ENCODE data around the gene TBX21. TPM values are rescaled to one million over a fixed set of nuclear protein-coding genes. Genes with fewer than 3 reads are reported as not detected.

Gene TBX21
- total and polyA plus RNA-seq, 2 of the 4 experiments (the other 2 are of a cell fraction) = not detected

DNA sequence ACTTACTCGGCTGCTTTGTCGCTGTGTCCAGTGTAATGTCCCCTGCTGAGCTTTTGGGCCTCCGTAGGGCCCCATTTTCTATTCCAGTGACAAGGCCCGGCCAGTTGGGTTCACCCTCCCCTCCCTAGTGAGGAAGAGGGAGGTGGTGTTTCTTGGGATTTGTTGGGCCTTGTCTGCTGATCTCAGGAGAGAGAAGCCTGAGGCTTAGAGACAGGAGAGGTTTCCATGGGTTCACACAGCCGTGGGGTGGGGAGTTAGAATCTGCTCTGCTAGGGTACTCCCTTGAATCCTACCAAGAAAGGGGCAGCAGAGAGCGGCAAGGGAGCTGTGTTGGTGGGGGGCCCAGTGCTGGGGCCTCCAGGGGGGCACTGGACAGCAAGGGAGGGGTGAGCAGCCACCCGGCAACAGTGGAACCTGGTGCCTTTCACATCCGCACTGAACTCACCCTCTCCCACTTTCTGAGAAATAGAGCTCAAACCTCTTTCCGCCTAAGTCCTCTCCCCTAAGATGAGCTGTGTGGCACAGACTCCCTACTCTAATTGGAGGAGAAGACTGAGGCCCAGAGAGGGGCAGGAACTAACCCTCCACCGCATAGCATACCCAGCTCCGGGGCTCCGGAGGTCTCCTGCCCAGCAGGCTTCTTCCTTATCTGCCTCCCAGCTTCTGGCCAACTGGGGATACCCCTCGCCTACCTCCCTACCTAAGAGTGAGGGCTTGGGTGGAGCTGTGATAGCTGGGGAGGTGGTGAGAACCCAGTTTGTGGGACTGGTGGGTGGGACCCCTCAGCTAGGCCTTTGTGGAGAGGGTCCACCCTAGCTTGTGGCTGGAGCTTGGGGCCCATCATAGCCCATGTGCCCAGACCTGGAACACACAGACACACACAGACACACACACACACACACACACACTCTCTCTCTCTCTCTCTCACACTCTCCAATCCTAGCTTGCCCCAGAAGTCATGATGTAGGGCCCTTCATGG is 32.3 kb upstream of the TBX21 start:
- ChIA-PET CTCF (no interaction called here), POLR2A (ENCODE audit: unreplicated experiment) (no interaction called here)
- Histone ChIP-seq H3K18ac (ENCODE audit: low read depth, low read length) (no peak overlapping the region), H2BK120ac (ENCODE audit: low read depth, low read length) (no peak overlapping the region), H3K4me2 (ENCODE audit: low read depth, low read length) (no peak overlapping the region), H4K20me1 (ENCODE audit: insufficient read depth, low read length) (peaks cover 17% of the 10 kb centered on the region; the same call in 1 of the 2 replicates), H3K27ac (ENCODE audit: insufficient read depth, low read length) (no peak overlapping the region), H2BK20ac (ENCODE audit: low read depth, low read length) (no peak overlapping the region), H2AFZ (replicated peaks; ENCODE audit: low read length, poor library complexity) (no peak overlapping the region), H3K36me3 (ENCODE audit: control insufficient read depth, insufficient read depth, low read length) (peaks cover 27% of the 10 kb centered on the region; the same call in 1 of the 2 replicates), H3K9me1 (ENCODE audit: insufficient read depth, low read length) (no peaks in the 10 kb centered on the region), H3K14ac (replicated peaks; ENCODE audit: low read depth, low read length) (no peak overlapping the region), H2BK5ac (ENCODE audit: low read depth, low read length, poor library complexity, severe bottlenecking) (no peak overlapping the region), H3K23ac (ENCODE audit: low read depth, low read length) (no peak overlapping the region), H4K91ac (ENCODE audit: insufficient read depth, low read depth, low read length) (no peak overlapping the region), H3K4me1 (ENCODE audit: control insufficient read depth, insufficient read depth, low read length) (no peaks in the 10 kb centered on the region), H4K8ac (ENCODE audit: low read depth in 2 of 2, low read length in 2 of 2) (no peak overlapping the region), H3K9ac (ENCODE audit: low read depth, low read length) (no peak overlapping the region), H3K27me3 (ENCODE audit: control insufficient read depth, insufficient read depth, low read length) (no peaks in the 10 kb centered on the region), H2AK9ac (replicated peaks; ENCODE audit: low read depth, low read length, poor library complexity) (no peak overlapping the region), H3K9me3 (ENCODE audit: control insufficient read depth, insufficient read depth, low read length) (no peaks in the 10 kb centered on the region), H2AK5ac (ENCODE audit: low read depth, low read length) (no peak overlapping the region), H3K79me1 (ENCODE audit: low read depth in 1 of 2, low read length in 2 of 2) (no peaks in the 10 kb centered on the region), H3K4ac (ENCODE audit: low read depth, low read length) (no peak overlapping the region), H2BK15ac (ENCODE audit: low read depth, low read length) (no peak overlapping the region), H3K56ac (ENCODE audit: extremely low read depth, insufficient read depth, low read length) (no peak overlapping the region), H3K4me3 (ENCODE audit: insufficient read depth, low read depth, low read length) (no peak overlapping the region), H4K5ac (ENCODE audit: low read depth, low read length) (no peak overlapping the region)
- DNase-seq = no peak
- in situ Hi-C loops (cut with MboI; ENCODE audit: low sequenced_read_pairs) (no loop called here), intact Hi-C loops (cut with micrococcal nuclease) (no loop called here), dilution Hi-C loops (cut with HindIII; ENCODE audit: low sequenced_read_pairs, unreplicated experiment) (no loop called here)
- ATAC-seq (ENCODE audit: low read depth) = no peak
- TF ChIP-seq SMC3 (IDR thresholded peaks at IDR 0.05; ENCODE audit: low read depth, low read length) (no peak), RAD21 (IDR thresholded peaks at IDR 0.05; ENCODE audit: low read length) (no peak), ELK1 (IDR thresholded peaks at IDR 0.05; ENCODE audit: borderline replicate concordance, low read depth, low read length) (no peak), BHLHE40 (IDR thresholded peaks at IDR 0.05; ENCODE audit: low read depth, low read length) (no peak), RCOR1 (IDR thresholded peaks at IDR 0.05; ENCODE audit: insufficient replicate concordance, low read length) (no peak), POLR2A (IDR thresholded peaks at IDR 0.05; ENCODE audit: low read depth, low read length) (no peak), NFE2L2 (IDR thresholded peaks at IDR 0.05; ENCODE audit: low read depth, low read length) (no peak), MXI1 (IDR thresholded peaks at IDR 0.05; ENCODE audit: borderline replicate concordance, low read depth, low read length) (no peak), USF2 (IDR thresholded peaks at IDR 0.05; ENCODE audit: low read depth, low read length) (no peak), CEBPB (IDR thresholded peaks at IDR 0.05; ENCODE audit: low read depth, low read length) (no peak), RFX5 (IDR thresholded peaks at IDR 0.05; ENCODE audit: low read depth, low read length) (no peak), CHD1 (IDR thresholded peaks at IDR 0.05; ENCODE audit: low read depth, low read length) (no peak), MAZ (IDR thresholded peaks at IDR 0.05; ENCODE audit: borderline replicate concordance, low read depth, low read length) (no peak)
- TF ChIP-seq, protein P1, sequence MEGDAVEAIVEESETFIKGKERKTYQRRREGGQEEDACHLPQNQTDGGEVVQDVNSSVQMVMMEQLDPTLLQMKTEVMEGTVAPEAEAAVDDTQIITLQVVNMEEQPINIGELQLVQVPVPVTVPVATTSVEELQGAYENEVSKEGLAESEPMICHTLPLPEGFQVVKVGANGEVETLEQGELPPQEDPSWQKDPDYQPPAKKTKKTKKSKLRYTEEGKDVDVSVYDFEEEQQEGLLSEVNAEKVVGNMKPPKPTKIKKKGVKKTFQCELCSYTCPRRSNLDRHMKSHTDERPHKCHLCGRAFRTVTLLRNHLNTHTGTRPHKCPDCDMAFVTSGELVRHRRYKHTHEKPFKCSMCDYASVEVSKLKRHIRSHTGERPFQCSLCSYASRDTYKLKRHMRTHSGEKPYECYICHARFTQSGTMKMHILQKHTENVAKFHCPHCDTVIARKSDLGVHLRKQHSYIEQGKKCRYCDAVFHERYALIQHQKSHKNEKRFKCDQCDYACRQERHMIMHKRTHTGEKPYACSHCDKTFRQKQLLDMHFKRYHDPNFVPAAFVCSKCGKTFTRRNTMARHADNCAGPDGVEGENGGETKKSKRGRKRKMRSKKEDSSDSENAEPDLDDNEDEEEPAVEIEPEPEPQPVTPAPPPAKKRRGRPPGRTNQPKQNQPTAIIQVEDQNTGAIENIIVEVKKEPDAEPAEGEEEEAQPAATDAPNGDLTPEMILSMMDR (conservative IDR thresholded peaks at IDR 0.05; ENCODE audit: low read depth, low read length) = no peak
- BruUV-seq (replicated peaks) = no TSS peak
- WGBS, 2 experiments (ENCODE audit: extremely low coverage in 2 of 2, insufficient read length in 1 of 2) = 100% methylated on average over 1 of the region's 13 CpGs; no CpG with 5 or more reads in 1 of the 2 experiments

Data from IMR-90 (cell line).